ENCODE results near the gene FMNL2.

FMNL2 gene

DNA sequence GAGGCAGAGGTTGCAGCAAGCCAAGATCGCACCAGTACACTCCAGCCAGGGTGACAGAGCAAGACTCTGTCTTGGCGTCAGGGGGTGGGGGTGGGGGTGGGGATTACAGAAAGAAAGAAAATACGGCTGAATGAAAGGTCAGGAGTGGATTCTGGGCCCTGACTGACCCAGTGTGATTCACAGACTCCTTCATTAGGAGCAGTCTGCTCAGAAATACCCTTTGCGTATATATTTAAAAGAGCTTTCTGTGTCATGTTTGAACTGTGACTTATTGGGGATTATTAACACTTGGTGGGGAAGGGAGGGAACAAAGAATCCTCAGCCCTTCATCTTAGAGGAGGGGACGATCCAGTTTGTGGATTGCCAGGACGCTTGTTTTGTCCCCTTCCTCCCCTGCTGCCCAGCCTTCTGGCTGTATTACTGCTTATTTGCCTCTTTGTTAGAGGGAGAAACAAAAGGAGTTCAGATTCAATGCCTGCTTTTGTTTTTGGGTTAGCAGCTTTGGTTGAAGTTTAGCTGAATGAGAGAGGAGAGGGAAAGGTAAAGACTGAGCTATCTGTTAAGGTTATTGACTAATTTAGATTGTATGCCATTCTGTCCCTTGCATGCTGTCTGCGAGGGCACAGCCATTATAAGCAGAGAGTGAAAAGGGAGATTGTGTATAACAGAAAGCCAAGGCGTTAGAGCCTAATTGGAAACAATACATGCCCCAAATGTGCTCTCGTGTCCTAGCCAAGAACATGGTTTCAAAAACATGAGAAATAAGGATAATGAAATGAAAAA, 118.3 kb downstream of the FMNL2 start:
- no peak for ATAC-seq
- TF ChIP-seq OSR1 (CRISPR knock-in tag; IDR thresholded peaks at IDR 0.05): no peak
- TF ChIP-seq TCF4 (CRISPR knock-in tag; IDR thresholded peaks at IDR 0.05; ENCODE audit: borderline replicate concordance): no peak
- no peak for TF ChIP-seq GLIS3 (CRISPR knock-in tag; IDR thresholded peaks at IDR 0.05)
- no peak for TF ChIP-seq ESRRG (CRISPR knock-in tag; IDR thresholded peaks at IDR 0.05)
- TF ChIP-seq, protein P1, sequence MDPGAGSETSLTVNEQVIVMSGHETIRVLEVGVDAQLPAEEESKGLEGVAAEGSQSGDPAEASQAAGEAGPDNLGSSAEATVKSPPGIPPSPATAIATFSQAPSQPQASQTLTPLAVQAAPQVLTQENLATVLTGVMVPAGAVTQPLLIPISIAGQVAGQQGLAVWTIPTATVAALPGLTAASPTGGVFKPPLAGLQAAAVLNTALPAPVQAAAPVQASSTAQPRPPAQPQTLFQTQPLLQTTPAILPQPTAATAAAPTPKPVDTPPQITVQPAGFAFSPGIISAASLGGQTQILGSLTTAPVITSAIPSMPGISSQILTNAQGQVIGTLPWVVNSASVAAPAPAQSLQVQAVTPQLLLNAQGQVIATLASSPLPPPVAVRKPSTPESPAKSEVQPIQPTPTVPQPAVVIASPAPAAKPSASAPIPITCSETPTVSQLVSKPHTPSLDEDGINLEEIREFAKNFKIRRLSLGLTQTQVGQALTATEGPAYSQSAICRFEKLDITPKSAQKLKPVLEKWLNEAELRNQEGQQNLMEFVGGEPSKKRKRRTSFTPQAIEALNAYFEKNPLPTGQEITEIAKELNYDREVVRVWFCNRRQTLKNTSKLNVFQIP (CRISPR knock-in tag; IDR thresholded peaks at IDR 0.05; ENCODE audit: borderline replicate concordance, low read depth): no peak
- no peak for TF ChIP-seq ZNF8 (CRISPR knock-in tag; IDR thresholded peaks at IDR 0.05)
- TF ChIP-seq, protein P2, sequence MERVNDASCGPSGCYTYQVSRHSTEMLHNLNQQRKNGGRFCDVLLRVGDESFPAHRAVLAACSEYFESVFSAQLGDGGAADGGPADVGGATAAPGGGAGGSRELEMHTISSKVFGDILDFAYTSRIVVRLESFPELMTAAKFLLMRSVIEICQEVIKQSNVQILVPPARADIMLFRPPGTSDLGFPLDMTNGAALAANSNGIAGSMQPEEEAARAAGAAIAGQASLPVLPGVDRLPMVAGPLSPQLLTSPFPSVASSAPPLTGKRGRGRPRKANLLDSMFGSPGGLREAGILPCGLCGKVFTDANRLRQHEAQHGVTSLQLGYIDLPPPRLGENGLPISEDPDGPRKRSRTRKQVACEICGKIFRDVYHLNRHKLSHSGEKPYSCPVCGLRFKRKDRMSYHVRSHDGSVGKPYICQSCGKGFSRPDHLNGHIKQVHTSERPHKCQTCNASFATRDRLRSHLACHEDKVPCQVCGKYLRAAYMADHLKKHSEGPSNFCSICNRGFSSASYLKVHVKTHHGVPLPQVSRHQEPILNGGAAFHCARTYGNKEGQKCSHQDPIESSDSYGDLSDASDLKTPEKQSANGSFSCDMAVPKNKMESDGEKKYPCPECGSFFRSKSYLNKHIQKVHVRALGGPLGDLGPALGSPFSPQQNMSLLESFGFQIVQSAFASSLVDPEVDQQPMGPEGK (CRISPR knock-in tag; IDR thresholded peaks at IDR 0.05; ENCODE audit: borderline replicate concordance): no peak

DNA sequence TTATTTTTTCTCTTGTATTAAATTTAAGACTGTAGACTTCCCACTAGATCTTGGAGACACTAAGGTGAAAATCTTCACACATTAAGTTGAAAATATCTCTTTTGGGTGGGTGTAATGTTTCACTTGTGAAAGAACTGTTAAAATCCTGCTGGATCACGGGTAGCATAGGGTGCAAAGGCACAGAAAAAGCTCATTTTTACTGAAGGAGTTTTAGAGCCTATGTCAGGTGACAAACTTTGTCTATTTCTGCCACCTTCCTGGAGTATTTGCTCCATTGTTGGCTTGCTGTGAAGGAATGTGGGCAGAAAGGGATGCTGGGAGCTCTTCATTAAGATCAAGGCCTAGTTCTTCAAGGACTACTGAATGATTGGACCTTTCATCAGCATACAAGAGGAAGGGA, 119.4 kb downstream of the FMNL2 start:
- TF ChIP-seq SNAI2 (CRISPR knock-in tag; IDR thresholded peaks at IDR 0.05) (no peak), ZNF8 (CRISPR knock-in tag; IDR thresholded peaks at IDR 0.05) (no peak), ZNF565 (CRISPR knock-in tag; conservative IDR thresholded peaks at IDR 0.05; ENCODE audit: low read depth) (no peak), ZC3H10 (CRISPR knock-in tag; IDR thresholded peaks at IDR 0.05) (no peak), ESRRG (CRISPR knock-in tag; IDR thresholded peaks at IDR 0.05) (no peak), ZFP3 (CRISPR knock-in tag; IDR thresholded peaks at IDR 0.05) (no peak), ZNF70 (CRISPR knock-in tag; IDR thresholded peaks at IDR 0.05) (no peak), CSDC2 (CRISPR knock-in tag; IDR thresholded peaks at IDR 0.05) (no peak), PPARA (CRISPR knock-in tag; IDR thresholded peaks at IDR 0.05; ENCODE audit: borderline replicate concordance) (no peak), ARNTL (CRISPR knock-in tag; IDR thresholded peaks at IDR 0.05; ENCODE audit: borderline replicate concordance, low read depth) (no peak), RARB (CRISPR knock-in tag; IDR thresholded peaks at IDR 0.05) (no peak), TCF4 (CRISPR knock-in tag; IDR thresholded peaks at IDR 0.05; ENCODE audit: borderline replicate concordance) (no peak), BACH2 (CRISPR knock-in tag; IDR thresholded peaks at IDR 0.05; ENCODE audit: borderline replicate concordance) (no peak), TOX (CRISPR knock-in tag; IDR thresholded peaks at IDR 0.05; ENCODE audit: borderline replicate concordance) (no peak), ISL1 (CRISPR knock-in tag; IDR thresholded peaks at IDR 0.05) (no peak)
- TF ChIP-seq, protein P3, sequence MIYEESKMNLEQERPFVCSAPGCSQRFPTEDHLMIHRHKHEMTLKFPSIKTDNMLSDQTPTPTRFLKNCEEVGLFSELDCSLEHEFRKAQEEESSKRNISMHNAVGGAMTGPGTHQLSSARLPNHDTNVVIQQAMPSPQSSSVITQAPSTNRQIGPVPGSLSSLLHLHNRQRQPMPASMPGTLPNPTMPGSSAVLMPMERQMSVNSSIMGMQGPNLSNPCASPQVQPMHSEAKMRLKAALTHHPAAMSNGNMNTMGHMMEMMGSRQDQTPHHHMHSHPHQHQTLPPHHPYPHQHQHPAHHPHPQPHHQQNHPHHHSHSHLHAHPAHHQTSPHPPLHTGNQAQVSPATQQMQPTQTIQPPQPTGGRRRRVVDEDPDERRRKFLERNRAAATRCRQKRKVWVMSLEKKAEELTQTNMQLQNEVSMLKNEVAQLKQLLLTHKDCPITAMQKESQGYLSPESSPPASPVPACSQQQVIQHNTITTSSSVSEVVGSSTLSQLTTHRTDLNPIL (CRISPR knock-in tag; IDR thresholded peaks at IDR 0.05; ENCODE audit: low read depth): no peak
- TF ChIP-seq, protein P4, sequence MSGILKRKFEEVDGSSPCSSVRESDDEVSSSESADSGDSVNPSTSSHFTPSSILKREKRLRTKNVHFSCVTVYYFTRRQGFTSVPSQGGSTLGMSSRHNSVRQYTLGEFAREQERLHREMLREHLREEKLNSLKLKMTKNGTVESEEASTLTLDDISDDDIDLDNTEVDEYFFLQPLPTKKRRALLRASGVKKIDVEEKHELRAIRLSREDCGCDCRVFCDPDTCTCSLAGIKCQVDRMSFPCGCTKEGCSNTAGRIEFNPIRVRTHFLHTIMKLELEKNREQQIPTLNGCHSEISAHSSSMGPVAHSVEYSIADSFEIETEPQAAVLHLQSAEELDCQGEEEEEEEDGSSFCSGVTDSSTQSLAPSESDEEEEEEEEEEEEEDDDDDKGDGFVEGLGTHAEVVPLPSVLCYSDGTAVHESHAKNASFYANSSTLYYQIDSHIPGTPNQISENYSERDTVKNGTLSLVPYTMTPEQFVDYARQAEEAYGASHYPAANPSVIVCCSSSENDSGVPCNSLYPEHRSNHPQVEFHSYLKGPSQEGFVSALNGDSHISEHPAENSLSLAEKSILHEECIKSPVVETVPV (CRISPR knock-in tag; IDR thresholded peaks at IDR 0.05): no peak
- TF ChIP-seq, protein P1 (CRISPR knock-in tag; IDR thresholded peaks at IDR 0.05; ENCODE audit: borderline replicate concordance, low read depth): no peak
- TF ChIP-seq, protein P5, sequence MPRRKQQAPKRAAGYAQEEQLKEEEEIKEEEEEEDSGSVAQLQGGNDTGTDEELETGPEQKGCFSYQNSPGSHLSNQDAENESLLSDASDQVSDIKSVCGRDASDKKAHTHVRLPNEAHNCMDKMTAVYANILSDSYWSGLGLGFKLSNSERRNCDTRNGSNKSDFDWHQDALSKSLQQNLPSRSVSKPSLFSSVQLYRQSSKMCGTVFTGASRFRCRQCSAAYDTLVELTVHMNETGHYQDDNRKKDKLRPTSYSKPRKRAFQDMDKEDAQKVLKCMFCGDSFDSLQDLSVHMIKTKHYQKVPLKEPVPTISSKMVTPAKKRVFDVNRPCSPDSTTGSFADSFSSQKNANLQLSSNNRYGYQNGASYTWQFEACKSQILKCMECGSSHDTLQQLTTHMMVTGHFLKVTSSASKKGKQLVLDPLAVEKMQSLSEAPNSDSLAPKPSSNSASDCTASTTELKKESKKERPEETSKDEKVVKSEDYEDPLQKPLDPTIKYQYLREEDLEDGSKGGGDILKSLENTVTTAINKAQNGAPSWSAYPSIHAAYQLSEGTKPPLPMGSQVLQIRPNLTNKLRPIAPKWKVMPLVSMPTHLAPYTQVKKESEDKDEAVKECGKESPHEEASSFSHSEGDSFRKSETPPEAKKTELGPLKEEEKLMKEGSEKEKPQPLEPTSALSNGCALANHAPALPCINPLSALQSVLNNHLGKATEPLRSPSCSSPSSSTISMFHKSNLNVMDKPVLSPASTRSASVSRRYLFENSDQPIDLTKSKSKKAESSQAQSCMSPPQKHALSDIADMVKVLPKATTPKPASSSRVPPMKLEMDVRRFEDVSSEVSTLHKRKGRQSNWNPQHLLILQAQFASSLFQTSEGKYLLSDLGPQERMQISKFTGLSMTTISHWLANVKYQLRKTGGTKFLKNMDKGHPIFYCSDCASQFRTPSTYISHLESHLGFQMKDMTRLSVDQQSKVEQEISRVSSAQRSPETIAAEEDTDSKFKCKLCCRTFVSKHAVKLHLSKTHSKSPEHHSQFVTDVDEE (CRISPR knock-in tag; IDR thresholded peaks at IDR 0.05): no peak

More for the DNA sequence above, 119.4 kb downstream of the FMNL2 start:
- ATAC-seq: no peak
